M059J (cell line): ENCODE data around the gene GCAT. TPM values are rescaled to one million over a fixed set of nuclear protein-coding genes. Genes with fewer than 3 reads are reported as not detected.

Source experiments
- DNase-seq: peaks from one replicate; pipeline ENCODE4 v3.0.0-alpha.2; 2012; ENCODE audit warnings: low read depth
- total RNA-seq: library from RNA; depleted of rRNA; stranded (reverse); fragments of >200 nt; shearing (Covaris generic); gene quantifications from 2 replicates; pipeline ENCODE4 v1.2.3, GENCODE V29; 2014; rRNA removed

The GCAT gene
- total RNA-seq, 1 experiment from 2014 or later: 18.3 TPM

GRCh38 chr22:37842015-37842793, 34.5 kb downstream of the GCAT start:
- no peak for DNase-seq

DNA sequence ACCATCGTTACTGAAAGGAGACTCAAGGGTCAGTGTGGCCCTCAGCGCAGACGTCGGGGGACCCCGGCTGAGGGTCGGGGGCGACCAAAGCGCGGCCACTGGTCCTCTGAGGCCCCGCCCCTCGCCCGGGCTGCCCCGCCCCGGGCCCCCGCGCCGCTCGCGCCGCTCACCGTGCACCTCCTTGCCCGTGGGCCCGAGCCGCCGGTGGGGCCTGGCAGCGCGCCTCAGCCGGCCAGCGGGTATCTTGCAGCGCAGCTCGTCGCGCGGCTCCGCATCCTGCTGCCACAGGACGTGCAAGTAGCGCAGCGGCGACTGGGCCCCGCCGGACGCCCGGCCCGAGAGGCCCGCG, 36.0 kb downstream of the GCAT start:
- no peak for DNase-seq

DNA sequence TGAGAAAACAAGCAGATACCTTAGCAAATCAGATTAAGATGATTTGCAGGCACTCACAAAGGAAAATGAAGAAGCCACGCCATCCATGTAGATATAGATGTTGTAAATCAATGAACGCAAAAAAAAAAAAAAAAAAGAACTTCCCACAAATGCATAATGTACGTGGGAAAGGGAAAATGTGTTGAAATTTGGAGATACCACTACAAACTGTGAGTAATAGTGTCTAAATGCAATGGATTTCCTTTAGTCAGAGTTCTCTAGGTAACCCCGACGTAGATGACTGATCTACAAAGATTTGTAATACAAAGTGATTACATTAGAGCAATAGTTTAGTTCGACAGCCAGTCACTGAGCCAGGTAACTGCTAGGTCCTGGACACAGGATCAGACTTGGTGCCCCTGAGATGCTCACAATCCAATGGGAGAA, 37.2 kb downstream of the GCAT start:
- no peak for DNase-seq

- DNase-seq: no peak
Observed at GRCh38 chr22:37846433-37846832, 38.7 kb downstream of the GCAT start.

DNA sequence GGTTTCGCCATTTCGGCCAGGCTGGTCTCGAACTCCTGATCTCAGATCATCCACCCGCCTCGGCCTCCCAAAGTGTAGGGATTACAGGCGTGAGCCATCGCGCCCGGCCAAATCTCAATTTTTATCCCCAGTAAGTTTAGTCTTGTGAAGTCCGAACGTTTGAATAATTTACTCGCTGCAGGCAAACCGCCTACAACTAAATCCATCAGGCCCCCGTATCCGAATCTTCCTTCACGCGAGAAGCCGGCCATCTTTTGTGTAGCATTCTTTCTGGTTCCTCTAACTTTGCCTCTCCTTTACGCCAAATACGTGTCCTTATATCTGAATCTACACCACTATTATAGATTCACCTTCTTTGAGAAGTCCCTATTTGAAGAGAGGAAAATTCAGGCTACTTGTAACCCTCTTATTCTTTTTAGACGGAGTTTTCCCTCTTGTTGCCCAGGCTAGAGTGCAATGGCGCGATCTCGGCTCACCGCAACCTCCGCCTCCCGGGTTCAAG, 40.9 kb downstream of the GCAT start:
- no peak for DNase-seq

- DNase-seq: peak; percentile 81
Observed at GRCh38 chr22:37849089-37849751, 41.5 kb downstream of the GCAT start, which contains the start of gene EIF3L. TSS of gene EIF3L (plus strand) at chr22:37849419. CDS start at chr22:37849450, 31 bp downstream.

GRCh38 chr22:37850801-37851200, 43.1 kb downstream of the GCAT start:
- DNase-seq: no peak

- no peak for DNase-seq
Observed at GRCh38 chr22:37852418-37852817, 44.7 kb downstream of the GCAT start.

DNA sequence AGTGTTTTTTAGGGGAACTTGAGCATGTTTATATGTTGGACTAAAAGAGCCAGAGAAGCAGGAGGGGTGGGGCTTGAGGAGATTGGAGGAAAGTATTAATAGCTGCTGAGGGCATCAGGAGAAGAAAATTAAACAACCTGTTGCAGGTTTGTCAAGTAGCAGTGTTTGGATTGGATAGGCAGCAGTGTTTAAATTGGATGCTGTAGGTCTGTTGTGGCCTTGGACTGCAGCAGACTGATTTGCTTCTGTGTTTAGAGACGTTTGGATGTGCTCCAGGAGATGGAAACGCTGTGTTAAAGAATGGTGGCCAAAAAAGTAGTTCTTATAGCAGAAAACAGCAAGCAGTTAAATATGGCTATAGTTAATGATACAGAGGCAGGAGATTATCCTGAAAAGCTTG, 47.2 kb downstream of the GCAT start:
- no peak for DNase-seq

- peak; percentile 12 for DNase-seq
Observed at GRCh38 chr22:37855462-37855861, 47.7 kb downstream of the GCAT start.

DNA sequence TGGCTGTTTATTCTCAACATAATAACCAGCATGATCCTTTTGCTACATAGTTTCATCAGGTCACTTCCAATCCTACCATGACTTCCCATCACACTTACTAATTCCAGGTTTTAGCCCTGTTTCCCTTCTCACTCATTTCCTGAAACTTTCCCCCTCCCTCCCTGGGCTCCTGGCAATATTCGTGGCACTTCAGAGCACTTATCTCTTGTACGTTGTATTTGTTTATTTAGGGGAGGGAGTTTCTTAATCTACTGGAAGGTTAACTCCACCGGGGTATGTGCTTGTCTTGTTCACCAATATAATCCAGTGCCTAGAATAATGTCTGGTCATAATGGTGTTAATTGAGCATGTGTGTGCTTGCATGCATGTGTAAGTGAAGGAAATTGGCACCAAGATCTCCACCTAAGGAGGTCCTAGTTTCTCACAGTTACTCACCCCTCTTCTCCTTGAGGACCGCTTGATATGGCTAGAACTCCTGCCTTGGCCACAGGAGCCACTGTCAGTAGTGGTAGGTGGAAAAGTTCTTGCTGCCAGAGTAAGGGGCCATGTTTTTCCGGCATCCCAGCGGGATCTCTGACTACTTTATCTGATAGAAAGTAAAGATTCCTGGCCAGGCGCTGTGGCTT, 53.2 kb downstream of the GCAT start:
- no peak for DNase-seq

- DNase-seq: no peak
Observed at GRCh38 chr22:37862570-37863325, 55.0 kb downstream of the GCAT start.

- no peak for DNase-seq
Observed at GRCh38 chr22:37865510-37865909, 57.8 kb downstream of the GCAT start.

Other genes with a start within 250 kb of the GCAT start
- 44.3 and 51.7 TPM in 2 replicates for gene CDC42EP1, start 247.5 kb upstream of the GCAT start, total RNA-seq
- not detected in 2 replicates for gene LGALS2, start 227.8 kb upstream of the GCAT start, total RNA-seq
- 11.7 and 21.8 TPM in 2 replicates for gene GGA1, start 199.1 kb upstream of the GCAT start, total RNA-seq
- gene SH3BP1, start 168.3 kb upstream of the GCAT start, total RNA-seq: 0.86 and 1.5 TPM in 2 replicates
- gene PDXP, start 149.2 kb upstream of the GCAT start, total RNA-seq: 29.8 and 32.6 TPM in 2 replicates
- 2,501 and 2,563 TPM in 2 replicates for gene LGALS1, start 132.3 kb upstream of the GCAT start, total RNA-seq
- gene NOL12, start 121.6 kb upstream of the GCAT start, total RNA-seq: 20.6 and 25.9 TPM in 2 replicates
- gene TRIOBP, start 110.9 kb upstream of the GCAT start, total RNA-seq: 42.5 and 68.1 TPM in 2 replicates
- gene GALR3, start 15.4 kb downstream of the GCAT start, total RNA-seq: not detected in 2 replicates
- gene ANKRD54, start 36.4 kb downstream of the GCAT start, total RNA-seq: 17.0 and 20.6 TPM in 2 replicates
- 136 and 156 TPM in 2 replicates for gene EIF3L, start 41.5 kb downstream of the GCAT start, total RNA-seq
- 7.1 and 13.7 TPM in 2 replicates for gene MICALL1, start 98.4 kb downstream of the GCAT start, total RNA-seq
- 0.05 and 0.22 TPM in 2 replicates for gene C22orf23, start 145.7 kb downstream of the GCAT start, total RNA-seq
- 77.2 and 91.6 TPM in 2 replicates for gene POLR2F, start 145.8 kb downstream of the GCAT start, total RNA-seq
- not detected in 2 replicates for gene SOX10, start 176.6 kb downstream of the GCAT start, total RNA-seq
- 21.7 and 26.8 TPM in 2 replicates for gene PICK1, start 249.5 kb downstream of the GCAT start, total RNA-seq